Vagina (tissue), 2 donors: Measurements from ENCODE around the gene N4BP2L2. TPM values are rescaled to one million over a fixed set of nuclear protein-coding genes. Genes with fewer than 3 reads are reported as not detected.
A peak's percentile ranks its signal among the peaks of the same experiment; 100 is the strongest.

Source experiments
- DNase-seq, 2 donors: peaks; one replicate each; pipeline ENCODE4 v3.0.0-alpha.2; 2017; ENCODE audit errors: extremely low spot score in 2 of 2
- H3K27ac ChIP-seq: fragments of 200-600 bp; sonication (generic); one replicate; pipeline ENCODE4 v1.5.1; 2019
- H3K27me3 ChIP-seq: fragments of 200-600 bp; sonication (generic); one replicate; pipeline ENCODE4 v1.5.1; 2019
- H3K36me3 ChIP-seq, 2 donors: fragments of 200-600 bp; sonication (generic); one replicate each; pipeline ENCODE4 v1.5.1; 2017 to 2019
- H3K4me1 ChIP-seq: fragments of 200-600 bp; sonication (generic); one replicate; pipeline ENCODE4 v1.5.1; 2019
- H3K4me3 ChIP-seq, 2 donors: fragments of 200-600 bp; sonication (generic); 1 replicate in 1 of 2; 2 replicates in 1 of 2; pipeline ENCODE4 v1.5.1; 2016 to 2019
- H3K9me3 ChIP-seq: fragments of 200-600 bp; sonication (generic); one replicate; pipeline ENCODE4 v1.5.1; 2019
- POLR2A ChIP-seq, 2 donors: fragments of 450-650 bp; IDR thresholded peaks; one replicate each; pipeline ENCODE4 v1.6.1; 2017; ENCODE audit warnings: antibody characterized with exemption in 2 of 2, mild to moderate bottlenecking in 2 of 2, moderate library complexity in 2 of 2
- POLR2AphosphoS5 ChIP-seq, 2 donors: sonication (generic); formaldehyde crosslinking; IDR thresholded peaks; one replicate each; pipeline ENCODE4 v1.9.0; 2017; ENCODE audit warnings: antibody characterized with exemption in 2 of 2, mild to moderate bottlenecking in 2 of 2, low read depth in 1 of 2; ENCODE audit not compliant: insufficient read depth in 1 of 2
- intact Hi-C: fragments of 100-400 bp; cut with DNase I; formaldehyde crosslinking; loops from one replicate; pipeline ENCODE4 v1.15.1; 2023
- total RNA-seq: library from RNA; depleted of rRNA; stranded (reverse); fragments of >200 nt; gene quantifications from one replicate; pipeline ENCODE4 v1.2.3, GENCODE V29; 2016
- TF ChIP-seq, protein P1 (sequence below), 3 experiments: fragments of 450-650 bp in 2 of 3; fragments of 200-600 bp in 1 of 3; sonication (generic) in 1 of 3; IDR thresholded peaks; one replicate each; pipeline ENCODE4 v1.5.1; 2017 to 2019; ENCODE audit warnings: antibody characterized with exemption in 3 of 3, mild to moderate bottlenecking in 2 of 3, moderate library complexity in 2 of 3

The N4BP2L2 gene
- total RNA-seq, 1 donor from 2014 or later: 173 TPM

GRCh38 chr13:32446773-32447465 is 91.7 kb downstream of the N4BP2L2 start:
- Histone ChIP-seq H3K27me3 (no peaks in the 10 kb centered on the region), H3K9me3 (no peaks in the 10 kb centered on the region), H3K4me1 (no peaks in the 10 kb centered on the region), H3K36me3 (no peaks in the 10 kb centered on the region), H3K4me3 (no peak overlapping the region), H3K27ac (no peak overlapping the region)
- intact Hi-C loops: no loop called here
- DNase-seq: no peak
- TF ChIP-seq POLR2AphosphoS5 (IDR thresholded peaks at IDR 0.05; ENCODE audit: insufficient read depth in 1 of 2, low read depth in 1 of 2): no peak
- TF ChIP-seq, protein P1, sequence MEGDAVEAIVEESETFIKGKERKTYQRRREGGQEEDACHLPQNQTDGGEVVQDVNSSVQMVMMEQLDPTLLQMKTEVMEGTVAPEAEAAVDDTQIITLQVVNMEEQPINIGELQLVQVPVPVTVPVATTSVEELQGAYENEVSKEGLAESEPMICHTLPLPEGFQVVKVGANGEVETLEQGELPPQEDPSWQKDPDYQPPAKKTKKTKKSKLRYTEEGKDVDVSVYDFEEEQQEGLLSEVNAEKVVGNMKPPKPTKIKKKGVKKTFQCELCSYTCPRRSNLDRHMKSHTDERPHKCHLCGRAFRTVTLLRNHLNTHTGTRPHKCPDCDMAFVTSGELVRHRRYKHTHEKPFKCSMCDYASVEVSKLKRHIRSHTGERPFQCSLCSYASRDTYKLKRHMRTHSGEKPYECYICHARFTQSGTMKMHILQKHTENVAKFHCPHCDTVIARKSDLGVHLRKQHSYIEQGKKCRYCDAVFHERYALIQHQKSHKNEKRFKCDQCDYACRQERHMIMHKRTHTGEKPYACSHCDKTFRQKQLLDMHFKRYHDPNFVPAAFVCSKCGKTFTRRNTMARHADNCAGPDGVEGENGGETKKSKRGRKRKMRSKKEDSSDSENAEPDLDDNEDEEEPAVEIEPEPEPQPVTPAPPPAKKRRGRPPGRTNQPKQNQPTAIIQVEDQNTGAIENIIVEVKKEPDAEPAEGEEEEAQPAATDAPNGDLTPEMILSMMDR (IDR thresholded peaks at IDR 0.05): no peak

DNA sequence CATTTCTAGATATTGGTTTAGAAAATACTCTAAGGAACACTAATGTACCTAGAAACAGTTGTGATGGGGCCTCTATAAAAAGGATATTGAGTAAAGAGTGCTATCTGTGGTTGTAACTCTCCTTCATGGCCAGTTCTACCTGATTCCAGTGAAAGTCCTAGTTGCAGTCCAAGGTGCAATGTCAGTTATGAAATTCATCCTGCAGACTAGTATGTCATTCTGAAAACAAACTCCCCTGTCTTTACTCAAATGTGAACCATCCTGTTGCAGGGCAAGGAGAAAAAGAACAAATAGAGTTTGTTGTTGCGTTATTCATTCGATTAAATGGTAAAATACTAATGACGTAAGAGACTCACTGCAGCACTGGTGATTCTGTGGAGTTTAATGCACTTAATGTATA is 92.4 kb downstream of the N4BP2L2 start:
- no peak for DNase-seq
- Histone ChIP-seq H3K4me1 (no peaks in the 10 kb centered on the region), H3K36me3 (no peaks in the 10 kb centered on the region), H3K4me3 (no peak overlapping the region), H3K9me3 (no peaks in the 10 kb centered on the region), H3K27me3 (no peaks in the 10 kb centered on the region), H3K27ac (no peak overlapping the region)
- TF ChIP-seq, protein P1 (IDR thresholded peaks at IDR 0.05): no peak
- TF ChIP-seq POLR2A (IDR thresholded peaks at IDR 0.05): no peak
- TF ChIP-seq POLR2AphosphoS5 (IDR thresholded peaks at IDR 0.05; ENCODE audit: insufficient read depth in 1 of 2, low read depth in 1 of 2): no peak
- intact Hi-C loops: no loop called here

GRCh38 chr13:32445461-32445860 is 93.1 kb downstream of the N4BP2L2 start:
- Histone ChIP-seq H3K27ac (no peak overlapping the region), H3K9me3 (no peaks in the 10 kb centered on the region), H3K27me3 (no peaks in the 10 kb centered on the region), H3K4me3 (no peak overlapping the region), H3K36me3 (no peaks in the 10 kb centered on the region), H3K4me1 (no peaks in the 10 kb centered on the region)
- TF ChIP-seq POLR2AphosphoS5 (IDR thresholded peaks at IDR 0.05; ENCODE audit: insufficient read depth in 1 of 2, low read depth in 1 of 2) (no peak), POLR2A (IDR thresholded peaks at IDR 0.05) (no peak)
- TF ChIP-seq, protein P1 (IDR thresholded peaks at IDR 0.05): no peak
- DNase-seq: no peak
- intact Hi-C loops: no loop called here

GRCh38 chr13:32443111-32443510 is 95.5 kb downstream of the N4BP2L2 start:
- no peak overlapping the region for H3K4me3 ChIP-seq
- intact Hi-C loops: no loop called here
- no peaks in the 10 kb centered on the region for H3K27me3 ChIP-seq
- DNase-seq: no peak
- no peaks in the 10 kb centered on the region for H3K9me3 ChIP-seq
- no peaks in the 10 kb centered on the region for H3K4me1 ChIP-seq
- no peaks in the 10 kb centered on the region for H3K36me3 ChIP-seq
- TF ChIP-seq POLR2AphosphoS5 (IDR thresholded peaks at IDR 0.05; ENCODE audit: insufficient read depth in 1 of 2, low read depth in 1 of 2): no peak
- TF ChIP-seq, protein P1 (IDR thresholded peaks at IDR 0.05): peak in 1 of 3 experiments; percentile 28
- no peak overlapping the region for H3K27ac ChIP-seq

DNA sequence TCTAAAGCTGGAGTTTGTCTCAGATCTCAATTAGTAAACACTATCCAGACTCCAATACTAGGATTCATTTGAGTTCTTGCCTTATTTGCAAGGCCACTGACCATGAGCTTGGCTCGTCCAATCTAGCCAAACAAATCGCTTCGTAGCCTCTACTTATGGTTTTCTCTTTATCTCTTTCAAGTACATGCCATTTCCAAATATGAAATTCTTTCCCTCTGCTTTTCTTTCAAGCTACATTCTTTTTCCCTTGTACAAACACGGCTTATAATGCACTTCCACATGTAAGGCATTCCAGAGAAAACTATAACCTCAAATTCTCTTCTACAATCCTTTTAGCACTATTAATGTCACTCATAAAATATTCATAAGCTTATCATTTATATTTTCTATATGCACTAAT is 99.7 kb downstream of the N4BP2L2 start:
- intact Hi-C loops: no loop called here
- Histone ChIP-seq H3K36me3 (no peaks in the 10 kb centered on the region), H3K27me3 (no peaks in the 10 kb centered on the region), H3K27ac (no peak overlapping the region), H3K4me1 (no peaks in the 10 kb centered on the region), H3K4me3 (no peak overlapping the region), H3K9me3 (no peaks in the 10 kb centered on the region)
- TF ChIP-seq, protein P1 (IDR thresholded peaks at IDR 0.05): no peak
- no peak for TF ChIP-seq POLR2AphosphoS5 (IDR thresholded peaks at IDR 0.05; ENCODE audit: insufficient read depth in 1 of 2, low read depth in 1 of 2)
- no peak for TF ChIP-seq POLR2A (IDR thresholded peaks at IDR 0.05)
- no peak for DNase-seq
